H7 (cell line): ENCODE measurements around the gene SCRG1. TPM values are rescaled to one million over a fixed set of nuclear protein-coding genes. Genes with fewer than 3 reads are reported as not detected.

Experiments
- DNase-seq: peaks from one replicate; pipeline ENCODE4 v3.0.0; 2012
- H3K27me3 ChIP-seq: 2 replicates; pipeline ENCODE4 v1.6.0; 2011; ENCODE audit warnings: mild to moderate bottlenecking, low read length; ENCODE audit not compliant: control insufficient read depth, insufficient read depth
- H3K36me3 ChIP-seq: replicated peaks from 2 replicates; pipeline ENCODE4 v1.5.1; 2011; ENCODE audit warnings: low read length; ENCODE audit not compliant: control insufficient read depth, insufficient read depth
- H3K4me3 ChIP-seq: 2 replicates; pipeline ENCODE4 v1.5.1; 2011; ENCODE audit warnings: low read depth, mild to moderate bottlenecking, control low read depth, low read length, moderate library complexity; ENCODE audit not compliant: insufficient read depth
- total RNA-seq: library from RNA; depleted of rRNA; stranded (reverse); fragments of >200 nt; shearing (Covaris generic); gene quantifications from 2 replicates; pipeline ENCODE4 v1.2.3, GENCODE V29; 2014; rRNA removed

SCRG1 gene
- total RNA-seq, 1 experiment from 2014 or later = not detected

DNA sequence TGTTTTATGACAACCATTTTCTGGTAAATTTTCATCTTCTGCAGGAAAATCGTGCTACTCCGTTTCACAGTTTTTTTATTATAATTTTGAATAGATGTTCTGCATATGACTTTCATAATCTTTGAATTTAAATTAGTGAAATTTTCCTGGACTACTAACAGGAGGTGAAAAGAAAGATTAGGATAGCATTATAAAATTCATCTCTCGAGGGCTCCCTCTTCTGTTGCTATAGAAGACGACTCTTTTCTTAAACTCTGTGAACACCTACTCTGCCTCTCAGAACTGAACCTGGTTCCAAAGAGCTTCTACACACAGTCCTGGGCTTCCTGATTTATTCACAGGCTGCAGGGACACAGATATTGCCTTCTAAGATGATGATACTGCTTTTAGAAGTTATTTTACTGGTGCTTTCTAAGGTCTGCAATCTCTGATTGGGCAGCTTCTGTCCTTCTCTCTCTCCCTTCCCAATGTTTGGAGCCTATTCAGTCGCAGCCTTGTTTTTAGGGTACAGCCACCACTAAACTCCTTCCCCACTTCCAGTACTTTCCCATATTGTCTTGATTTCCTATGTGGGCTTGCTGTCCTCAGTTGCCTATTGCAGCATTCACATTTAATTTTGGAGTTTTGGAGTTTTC lies 38.2 kb downstream of the SCRG1 start:
- H3K4me3 ChIP-seq = no peak overlapping the region
- DNase-seq = peak; percentile 10

DNA sequence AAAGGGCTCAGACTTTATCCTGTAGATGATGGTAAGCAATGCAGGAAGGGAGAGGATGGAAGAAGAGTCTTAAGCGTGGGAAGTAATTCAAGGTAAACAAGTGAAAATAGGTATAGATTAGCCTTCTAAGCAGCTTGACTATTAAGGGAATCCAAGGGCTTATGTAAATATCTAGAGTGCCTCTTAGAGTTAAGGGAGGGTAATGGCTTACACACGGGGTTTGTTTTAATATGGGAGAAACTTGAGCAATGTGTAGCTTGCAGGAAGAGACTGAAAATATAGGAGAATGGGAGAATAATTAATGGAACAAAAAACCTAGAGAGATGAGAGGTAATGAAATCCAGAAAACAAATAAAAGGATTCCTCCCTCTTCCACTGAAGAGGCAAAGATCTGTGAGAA lies 41.0 kb downstream of the SCRG1 start:
- Histone ChIP-seq H3K27me3 (no peaks in the 10 kb centered on the region; the same call in 1 of the 2 replicates), H3K36me3 (no peaks in the 10 kb centered on the region), H3K4me3 (no peak overlapping the region)
- DNase-seq = no peak

More for the DNA sequence above, 38.2 kb downstream of the SCRG1 start:
- H3K36me3 ChIP-seq = no peaks in the 10 kb centered on the region
- no peaks in the 10 kb centered on the region; the same call in 1 of the 2 replicates for H3K27me3 ChIP-seq

GRCh38 chr4:173347467-173347866 lies 51.4 kb downstream of the SCRG1 start:
- Histone ChIP-seq H3K27me3 (no peaks in the 10 kb centered on the region), H3K4me3 (no peak overlapping the region), H3K36me3 (no peaks in the 10 kb centered on the region)
- no peak for DNase-seq

GRCh38 chr4:173346074-173346473 lies 52.8 kb downstream of the SCRG1 start:
- no peaks in the 10 kb centered on the region for H3K27me3 ChIP-seq
- H3K4me3 ChIP-seq = no peak overlapping the region
- no peaks in the 10 kb centered on the region for H3K36me3 ChIP-seq
- DNase-seq = no peak

- H3K27me3 ChIP-seq = no peaks in the 10 kb centered on the region
- no peak for DNase-seq
- H3K4me3 ChIP-seq = no peak overlapping the region
- no peaks in the 10 kb centered on the region for H3K36me3 ChIP-seq
These were observed 53.3 kb downstream of the SCRG1 start for GRCh38 chr4:173345648-173346047.

DNA sequence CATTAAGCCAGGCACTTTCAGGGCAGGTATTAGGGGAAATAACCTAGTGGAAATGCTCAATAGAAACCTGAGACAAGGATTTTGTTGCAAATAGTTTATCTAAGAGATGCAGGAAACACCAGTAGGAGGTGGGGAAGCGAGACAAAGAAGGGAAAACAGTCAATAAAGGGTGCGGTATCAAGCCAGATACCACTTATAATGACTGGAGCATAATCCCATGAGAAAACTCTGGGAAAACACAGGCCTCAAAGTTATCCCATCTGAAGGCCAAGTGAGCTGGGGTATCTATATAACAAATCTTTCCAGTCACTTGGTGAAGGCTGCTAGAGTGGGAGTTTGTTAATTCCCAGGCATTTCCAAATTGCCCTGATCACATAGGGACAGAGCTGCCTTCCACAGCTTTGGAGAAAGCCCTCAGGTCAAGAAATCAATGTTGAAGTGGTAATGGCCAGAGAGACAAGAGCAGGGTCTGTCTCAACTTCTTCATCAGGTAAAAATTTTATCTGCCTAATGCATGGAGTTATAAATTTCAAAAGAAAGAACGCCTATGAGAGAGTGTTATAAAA lies 55.0 kb downstream of the SCRG1 start:
- H3K27me3 ChIP-seq = no peaks in the 10 kb centered on the region
- DNase-seq = no peak
- H3K36me3 ChIP-seq = no peaks in the 10 kb centered on the region
- no peak overlapping the region for H3K4me3 ChIP-seq

- Histone ChIP-seq H3K27me3 (no peaks in the 10 kb centered on the region), H3K4me3 (no peak overlapping the region), H3K36me3 (peaks cover 6% of the 10 kb centered on the region)
- DNase-seq = no peak
These were observed 61.5 kb downstream of the SCRG1 start for GRCh38 chr4:173337463-173337862.

DNA sequence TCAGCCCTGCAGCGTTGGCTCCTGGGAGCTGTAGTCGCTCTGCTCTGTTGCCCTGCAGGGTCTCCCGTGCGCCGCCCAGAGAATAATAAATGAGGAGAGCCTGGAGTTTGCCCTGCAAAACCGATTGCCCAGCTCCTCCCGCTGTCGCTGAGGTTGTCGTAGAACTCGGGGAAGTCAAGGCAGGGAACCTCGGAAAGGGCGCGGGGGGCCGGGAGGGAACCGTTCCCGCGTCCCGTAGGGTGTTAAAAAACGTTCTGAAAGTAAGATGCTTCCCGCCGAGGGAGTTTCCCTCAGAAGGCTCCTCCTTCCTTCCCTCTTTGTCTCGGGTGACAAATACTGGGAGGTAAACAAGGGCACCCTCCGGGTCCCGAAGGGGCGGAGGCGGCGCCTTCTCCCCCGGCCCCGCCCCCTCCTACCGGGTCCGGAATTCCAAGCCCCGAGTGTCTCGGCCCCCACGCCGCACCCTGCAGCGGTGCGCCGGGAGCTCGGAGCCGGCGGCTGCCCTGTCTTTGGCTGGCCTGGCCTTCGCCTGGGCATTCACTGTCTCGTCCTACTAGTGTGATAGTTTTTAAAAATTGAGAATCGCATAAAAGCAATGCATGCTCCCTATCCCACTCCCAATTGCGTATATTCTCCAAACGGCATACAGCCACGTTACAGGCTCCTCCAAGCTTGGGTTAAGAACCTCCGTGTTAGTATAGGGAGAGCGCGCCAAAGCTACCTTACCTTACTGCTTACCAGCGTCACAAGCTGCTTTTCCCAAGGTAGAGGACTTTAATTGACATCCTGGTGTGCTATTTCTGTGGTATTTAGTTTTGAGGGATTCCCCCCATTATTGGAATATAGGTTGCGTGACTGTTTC lies 63.8 kb downstream of the SCRG1 start:
- peak overlapping the region; percentile 97 for H3K4me3 ChIP-seq
- H3K27me3 ChIP-seq = no peaks in the 10 kb centered on the region
- DNase-seq = peak; percentile 95

More for the DNA sequence above, 63.8 kb downstream of the SCRG1 start:
- peaks cover 17% of the 10 kb centered on the region for H3K36me3 ChIP-seq

Other genes with a start within 250 kb of the SCRG1 start
- 39.4 and 54.0 TPM in 2 replicates for gene GALNT7, start 230.3 kb downstream of the SCRG1 start, total RNA-seq
- gene HMGB2, start 64.8 kb downstream of the SCRG1 start, total RNA-seq = 197 and 268 TPM in 2 replicates
- 23.9 and 31.9 TPM in 2 replicates for gene SAP30, start 28.2 kb downstream of the SCRG1 start, total RNA-seq
- not detected in 2 replicates for gene HAND2, start 131.1 kb upstream of the SCRG1 start, total RNA-seq